Fibroblast of villous mesenchyme (primary cell): ENCODE results near the gene GNAL. TPM values are rescaled to one million over a fixed set of nuclear protein-coding genes. Genes with fewer than 3 reads are reported as not detected.

ENCODE experiments used
- DNase-seq: peaks from one replicate; pipeline ENCODE4 v3.0.0-alpha.2; 2010; ENCODE audit warnings: low read depth
- H3K4me3 ChIP-seq: 2 replicates; pipeline ENCODE4 v1.5.1; 2011; ENCODE audit warnings: low read depth, mild to moderate bottlenecking, low read length
- CTCF ChIP-seq: IDR thresholded peaks from 2 replicates; pipeline ENCODE4 v1.5.1; 2012; ENCODE audit warnings: low read depth, mild to moderate bottlenecking, low read length; ENCODE audit not compliant: insufficient read depth
- total RNA-seq: library from RNA; depleted of rRNA; stranded (reverse); fragments of >200 nt; gene quantifications from 2 replicates; pipeline ENCODE4 v1.2.3, GENCODE V29; 2012

The GNAL gene
- total RNA-seq, 1 donor, result under 0.01 TPM

- H3K4me3 ChIP-seq, result no peak overlapping the region
- no peak for DNase-seq
- no peak for TF ChIP-seq CTCF
Observed at GRCh38 chr18:11859282-11859830, 170.3 kb downstream of the GNAL start.

- H3K4me3 ChIP-seq, result no peak overlapping the region
- TF ChIP-seq CTCF, result peak; percentile 27
- DNase-seq, result peak; percentile 67
Observed at GRCh38 chr18:11859903-11860407, 170.9 kb downstream of the GNAL start.

GRCh38 chr18:11860594-11861450, 171.8 kb downstream of the GNAL start:
- TF ChIP-seq CTCF, result no peak
- no peak for DNase-seq
- no peak overlapping the region for H3K4me3 ChIP-seq

- peak; percentile 65 for DNase-seq
- TF ChIP-seq CTCF, result no peak
- H3K4me3 ChIP-seq, result no peak overlapping the region
Observed at GRCh38 chr18:11861583-11862288, 172.7 kb downstream of the GNAL start.

GRCh38 chr18:11862468-11863137, 173.5 kb downstream of the GNAL start:
- DNase-seq, result no peak
- TF ChIP-seq CTCF, result no peak
- H3K4me3 ChIP-seq, result no peak overlapping the region

GRCh38 chr18:11864471-11864870, 175.4 kb downstream of the GNAL start:
- no peak overlapping the region for H3K4me3 ChIP-seq
- no peak for TF ChIP-seq CTCF
- DNase-seq, result no peak
